Kidney (tissue), 14 donors: ENCODE measurements around the gene KIF6. TPM values are rescaled to one million over a fixed set of nuclear protein-coding genes. Genes with fewer than 3 reads are reported as not detected.

ENCODE experiments used
- DNase-seq, 5 donors: peaks; one replicate each; pipeline ENCODE4 v3.0.0-alpha.2; 2013 to 2020
- FAIRE-seq: peaks from 2 replicates; lab custom pipeline; 2012; peaks lifted over from hg19 to GRCh38; lab: Jason Lieb, UNC
- H3K27ac ChIP-seq, 2 donors: one replicate each; pipeline ENCODE4 v1.7.0; 2013; ENCODE audit warnings: low read depth in 2 of 2, low read length in 2 of 2, inconsistent platforms in 1 of 2
- H3K27me3 ChIP-seq: one replicate; pipeline ENCODE4 v1.7.1; 2013; ENCODE audit warnings: low read length, inconsistent platforms; ENCODE audit not compliant: control insufficient read depth, insufficient read depth
- H3K36me3 ChIP-seq, 3 donors: one replicate each; pipeline versions ENCODE4 v1.7.0 to v1.7.1; 2013; ENCODE audit warnings: low read length in 3 of 3, control low read depth in 1 of 3, inconsistent platforms in 1 of 3; ENCODE audit not compliant: insufficient read depth in 3 of 3, control insufficient read depth in 2 of 3
- H3K4me1 ChIP-seq, 3 donors: one replicate each; pipeline versions ENCODE4 v1.7.0 to v1.7.1; 2013; ENCODE audit warnings: low read length in 3 of 3, inconsistent platforms in 1 of 3, low read depth in 1 of 3; ENCODE audit not compliant: control insufficient read depth in 2 of 3, insufficient read depth in 2 of 3
- H3K4me3 ChIP-seq, 3 donors: one replicate each; pipeline versions ENCODE4 v1.7.0 to v1.8.1; 2013; ENCODE audit warnings: low read length in 3 of 3, control low read depth in 1 of 3, inconsistent platforms in 1 of 3
- H3K9ac ChIP-seq, 3 donors: one replicate each; pipeline versions ENCODE4 v1.7.0 to v1.7.1; 2013; ENCODE audit warnings: low read length in 3 of 3, control low read depth in 1 of 3, inconsistent platforms in 1 of 3
- H3K9me3 ChIP-seq, 3 donors: one replicate each; pipeline versions ENCODE4 v1.7.0 to v1.7.1; 2013; ENCODE audit warnings: low read length in 3 of 3, control low read depth in 1 of 3, inconsistent platforms in 1 of 3; ENCODE audit not compliant: control insufficient read depth in 2 of 3, insufficient read depth in 1 of 3
- intact Hi-C: fragments of 100-400 bp; cut with DNase I; formaldehyde crosslinking; loops from one replicate; pipeline ENCODE4 v1.11.1; 2022
- polyA plus RNA-seq: library from polyadenylated mRNA; stranded (reverse); fragments of 350-450 nt; fragmentation: Illumina TruSeq; extraction: RNeasy Lipid Tissue Mini Kit (QIAGEN cat#74804); gene quantifications from one replicate; pipeline ENCODE4 v1.2.3, GENCODE V29; 2014; ENCODE audit warnings: low read depth, low replicate concordance; ENCODE audit not compliant: insufficient read depth
- total RNA-seq: library from RNA; stranded (reverse); fragmentation: NEBNext Ultra II Directional; extraction: Animal tissue kit (Norgen Biotek cat#: 25700); gene quantifications from one replicate; pipeline ENCODE4 v1.2.1, GENCODE V29; 2021
- TF ChIP-seq, protein P1 (sequence below): IDR thresholded peaks from 3 replicates; pipeline ENCODE4 v1.5.1; 2012; ENCODE audit warnings: mild to moderate bottlenecking, moderate library complexity, borderline replicate concordance; ENCODE audit not compliant: insufficient read depth; ENCODE audit errors: extremely low read depth
- donor health status: control.
- donor health status: control.
- donor health status: control.
- donor health status: control.
- donor health status: control.
- donor health status: DM: yes; HTN: yes; CAD: no.
- donor health status: Normal renal cell carcinoma (clear cell type).

KIF6 gene
- total and polyA plus RNA-seq, 2 donors from 2014 or later: 1.7 to 2.9 TPM

DNA sequence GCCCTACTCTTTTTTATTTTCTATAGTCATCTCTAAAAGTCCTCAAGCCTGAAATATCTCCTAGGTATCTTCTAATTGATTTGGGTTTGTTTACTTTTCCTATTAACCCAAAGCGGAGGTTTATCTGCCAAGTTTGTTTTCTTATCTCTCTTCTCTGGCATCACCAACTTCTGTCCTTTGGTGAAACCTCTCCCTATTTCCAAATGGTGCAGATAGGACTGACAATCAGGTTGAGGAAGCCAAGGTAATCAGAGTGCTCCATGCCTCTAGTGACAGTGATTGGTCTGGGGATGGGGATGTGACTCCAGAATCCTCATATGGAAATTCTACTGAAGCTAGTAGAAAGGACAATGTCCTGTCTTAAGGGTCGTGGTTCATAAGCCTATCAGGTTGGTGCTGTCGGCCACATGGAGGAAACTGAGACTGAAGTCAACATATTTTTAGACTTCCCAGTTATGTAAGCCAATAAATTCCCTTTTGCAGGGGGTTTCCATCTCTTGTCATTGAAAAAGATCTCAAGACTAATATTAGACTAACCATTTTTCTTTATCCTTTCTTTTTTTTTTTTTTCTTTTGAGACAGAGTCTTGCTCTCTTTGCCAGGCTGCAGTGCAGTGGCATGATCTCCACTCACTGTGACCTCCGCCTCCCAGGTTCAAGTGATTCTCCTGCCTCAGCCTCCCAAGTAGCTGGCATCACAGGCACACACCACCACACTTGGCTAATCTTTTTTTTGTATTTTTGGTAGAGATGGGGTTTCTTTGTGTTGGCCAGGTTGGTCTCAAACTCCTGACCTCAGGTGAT lies 28.0 kb downstream of the KIF6 start:
- Histone ChIP-seq H3K9ac (no peak overlapping the region), H3K27me3 (no peaks in the 10 kb centered on the region), H3K36me3 (no peaks in the 10 kb centered on the region), H3K27ac (no peak overlapping the region), H3K9me3 (no peaks in the 10 kb centered on the region), H3K4me3 (no peak overlapping the region), H3K4me1 (no peaks in the 10 kb centered on the region)
- intact Hi-C loops: no loop called here
- FAIRE-seq: no peak
- DNase-seq: no peak
- TF ChIP-seq, protein P1, sequence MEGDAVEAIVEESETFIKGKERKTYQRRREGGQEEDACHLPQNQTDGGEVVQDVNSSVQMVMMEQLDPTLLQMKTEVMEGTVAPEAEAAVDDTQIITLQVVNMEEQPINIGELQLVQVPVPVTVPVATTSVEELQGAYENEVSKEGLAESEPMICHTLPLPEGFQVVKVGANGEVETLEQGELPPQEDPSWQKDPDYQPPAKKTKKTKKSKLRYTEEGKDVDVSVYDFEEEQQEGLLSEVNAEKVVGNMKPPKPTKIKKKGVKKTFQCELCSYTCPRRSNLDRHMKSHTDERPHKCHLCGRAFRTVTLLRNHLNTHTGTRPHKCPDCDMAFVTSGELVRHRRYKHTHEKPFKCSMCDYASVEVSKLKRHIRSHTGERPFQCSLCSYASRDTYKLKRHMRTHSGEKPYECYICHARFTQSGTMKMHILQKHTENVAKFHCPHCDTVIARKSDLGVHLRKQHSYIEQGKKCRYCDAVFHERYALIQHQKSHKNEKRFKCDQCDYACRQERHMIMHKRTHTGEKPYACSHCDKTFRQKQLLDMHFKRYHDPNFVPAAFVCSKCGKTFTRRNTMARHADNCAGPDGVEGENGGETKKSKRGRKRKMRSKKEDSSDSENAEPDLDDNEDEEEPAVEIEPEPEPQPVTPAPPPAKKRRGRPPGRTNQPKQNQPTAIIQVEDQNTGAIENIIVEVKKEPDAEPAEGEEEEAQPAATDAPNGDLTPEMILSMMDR: no peak

DNA sequence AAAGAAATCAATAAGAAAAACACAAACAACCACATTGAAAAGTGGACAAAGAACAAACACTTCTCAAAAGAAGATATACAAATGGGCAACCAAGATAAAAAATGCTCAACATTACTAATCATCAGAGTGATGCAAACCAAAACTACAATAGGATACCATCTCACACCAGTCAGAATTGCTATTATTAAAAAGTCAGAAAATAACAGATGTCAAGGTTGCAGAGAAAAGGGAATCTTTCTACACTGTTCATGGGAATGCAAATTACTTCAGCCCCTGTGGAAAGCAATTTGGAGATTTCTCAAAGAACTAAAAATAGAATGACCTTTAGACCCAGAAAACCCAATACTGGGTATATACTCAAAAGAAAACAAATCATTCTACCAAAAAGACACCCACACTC lies 29.8 kb downstream of the KIF6 start:
- intact Hi-C loops: no loop called here
- FAIRE-seq: no peak
- H3K9me3 ChIP-seq: no peaks in the 10 kb centered on the region
- no peak overlapping the region for H3K4me3 ChIP-seq
- DNase-seq: no peak
- TF ChIP-seq, protein P1: no peak
- H3K27ac ChIP-seq: no peak overlapping the region
- no peaks in the 10 kb centered on the region for H3K36me3 ChIP-seq
- no peaks in the 10 kb centered on the region for H3K27me3 ChIP-seq
- no peaks in the 10 kb centered on the region for H3K4me1 ChIP-seq
- no peak overlapping the region for H3K9ac ChIP-seq

DNA sequence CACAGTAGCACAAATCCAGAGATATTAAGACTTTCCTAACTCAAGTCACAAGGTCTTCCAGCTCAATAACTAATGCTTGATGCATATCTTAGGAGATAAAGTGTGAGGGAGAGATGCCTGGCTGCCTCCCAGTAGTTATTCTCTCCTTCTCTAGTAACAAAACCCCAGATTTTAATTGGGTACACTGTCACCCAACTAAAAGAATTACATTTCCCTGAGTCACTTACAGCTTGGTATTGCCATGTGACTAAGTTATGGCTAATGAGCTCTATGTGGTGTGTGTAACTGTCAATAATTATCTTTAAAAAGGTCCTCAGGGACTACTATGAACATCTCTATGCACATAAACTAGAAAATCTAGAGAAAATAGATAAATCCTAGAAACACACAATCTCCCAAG lies 32.0 kb downstream of the KIF6 start:
- Histone ChIP-seq H3K27me3 (no peaks in the 10 kb centered on the region), H3K4me3 (no peak overlapping the region), H3K9ac (no peak overlapping the region), H3K4me1 (no peaks in the 10 kb centered on the region), H3K27ac (no peak overlapping the region), H3K36me3 (no peaks in the 10 kb centered on the region), H3K9me3 (no peaks in the 10 kb centered on the region)
- no peak for FAIRE-seq
- DNase-seq: no peak
- TF ChIP-seq, protein P1: no peak
- intact Hi-C loops: no loop called here

DNA sequence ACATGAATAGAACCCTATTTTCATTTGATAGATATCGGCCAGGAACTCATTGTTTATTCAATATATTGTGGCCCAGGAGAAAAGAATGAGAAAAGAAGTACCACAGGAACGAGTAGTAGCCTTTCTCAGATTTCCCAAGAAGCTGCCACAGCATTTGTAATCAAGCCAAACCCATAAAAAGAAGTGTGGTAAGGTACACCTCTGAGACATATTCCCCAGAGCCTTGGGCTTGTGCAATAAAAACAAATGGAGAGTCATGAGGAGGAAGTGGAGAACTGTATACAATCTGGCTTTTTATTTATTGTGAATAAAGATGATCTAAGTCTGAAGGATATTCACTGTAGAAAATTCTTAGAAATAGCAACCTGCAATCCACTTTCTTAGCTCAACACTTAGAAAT lies 36.7 kb downstream of the KIF6 start:
- TF ChIP-seq, protein P1: no peak
- Histone ChIP-seq H3K27me3 (no peaks in the 10 kb centered on the region), H3K4me1 (no peaks in the 10 kb centered on the region), H3K9me3 (no peaks in the 10 kb centered on the region), H3K27ac (no peak overlapping the region), H3K9ac (no peak overlapping the region), H3K36me3 (no peaks in the 10 kb centered on the region), H3K4me3 (no peak overlapping the region)
- intact Hi-C loops: no loop called here
- DNase-seq (no peak), FAIRE-seq (no peak)
